Measurements from ENCODE around the gene SCD5.

The SCD5 gene

DNA sequence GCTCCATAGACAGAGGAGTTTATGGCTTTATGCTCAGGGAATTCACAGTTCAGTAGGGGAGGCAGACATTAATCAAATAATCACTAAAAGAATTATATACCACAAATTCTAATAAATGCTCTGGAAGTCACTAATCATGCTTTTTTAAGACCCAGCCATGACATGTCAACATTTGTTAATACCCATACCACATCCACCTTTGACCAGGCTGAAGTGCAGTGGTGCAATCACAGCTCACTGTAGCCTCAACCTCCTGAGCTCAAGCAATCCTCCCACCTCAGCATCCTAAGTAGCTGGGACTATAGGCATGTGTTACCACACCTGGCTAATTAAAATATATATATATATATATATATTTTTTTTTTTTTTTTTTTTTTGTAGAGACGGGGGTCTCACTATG is 12.8 kb upstream of the SCD5 start:
- no peak for DNase-seq
- no peak overlapping the region for H3K4me3 ChIP-seq (ENCODE audit: low read depth, low read length)
- no peaks in the 10 kb centered on the region for H3K9me3 ChIP-seq (ENCODE audit: severe bottlenecking)
- H3K27me3 ChIP-seq (ENCODE audit: insufficient read depth, low read depth, severe bottlenecking) = no peaks in the 10 kb centered on the region
- TF ChIP-seq, protein P1, sequence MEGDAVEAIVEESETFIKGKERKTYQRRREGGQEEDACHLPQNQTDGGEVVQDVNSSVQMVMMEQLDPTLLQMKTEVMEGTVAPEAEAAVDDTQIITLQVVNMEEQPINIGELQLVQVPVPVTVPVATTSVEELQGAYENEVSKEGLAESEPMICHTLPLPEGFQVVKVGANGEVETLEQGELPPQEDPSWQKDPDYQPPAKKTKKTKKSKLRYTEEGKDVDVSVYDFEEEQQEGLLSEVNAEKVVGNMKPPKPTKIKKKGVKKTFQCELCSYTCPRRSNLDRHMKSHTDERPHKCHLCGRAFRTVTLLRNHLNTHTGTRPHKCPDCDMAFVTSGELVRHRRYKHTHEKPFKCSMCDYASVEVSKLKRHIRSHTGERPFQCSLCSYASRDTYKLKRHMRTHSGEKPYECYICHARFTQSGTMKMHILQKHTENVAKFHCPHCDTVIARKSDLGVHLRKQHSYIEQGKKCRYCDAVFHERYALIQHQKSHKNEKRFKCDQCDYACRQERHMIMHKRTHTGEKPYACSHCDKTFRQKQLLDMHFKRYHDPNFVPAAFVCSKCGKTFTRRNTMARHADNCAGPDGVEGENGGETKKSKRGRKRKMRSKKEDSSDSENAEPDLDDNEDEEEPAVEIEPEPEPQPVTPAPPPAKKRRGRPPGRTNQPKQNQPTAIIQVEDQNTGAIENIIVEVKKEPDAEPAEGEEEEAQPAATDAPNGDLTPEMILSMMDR (IDR thresholded peaks at IDR 0.05; ENCODE audit: low read depth, low read length) = no peak
- no peaks in the 10 kb centered on the region for H3K36me3 ChIP-seq
- H3K27ac ChIP-seq = no peak overlapping the region

DNA sequence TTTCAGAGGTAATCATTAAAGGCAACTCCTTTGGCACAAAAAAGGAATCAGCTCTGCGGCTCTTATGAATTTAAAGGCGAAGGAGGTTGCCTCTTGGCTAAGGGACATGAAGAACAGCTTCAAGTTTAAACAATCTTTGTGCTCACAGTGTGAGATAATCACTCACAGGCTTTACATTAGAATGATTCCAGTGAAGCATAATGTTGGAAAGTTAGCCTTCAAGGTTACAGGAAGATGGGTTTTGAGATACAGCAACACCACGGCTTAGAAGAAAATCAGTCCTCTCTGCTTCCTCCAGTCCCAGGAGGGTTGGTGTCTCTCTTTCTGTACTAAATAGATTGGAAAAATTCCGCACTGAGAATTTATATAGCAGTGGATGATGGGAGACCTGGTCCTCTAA is 11.6 kb upstream of the SCD5 start:
- Histone ChIP-seq H3K9me3 (ENCODE audit: severe bottlenecking) (no peaks in the 10 kb centered on the region), H3K36me3 (no peaks in the 10 kb centered on the region), H3K4me3 (ENCODE audit: low read depth, low read length) (no peak overlapping the region), H3K27ac (no peak overlapping the region), H3K27me3 (ENCODE audit: insufficient read depth, low read depth, severe bottlenecking) (no peaks in the 10 kb centered on the region)
- TF ChIP-seq, protein P1 (IDR thresholded peaks at IDR 0.05; ENCODE audit: low read depth, low read length) = no peak
- DNase-seq = no peak

DNA sequence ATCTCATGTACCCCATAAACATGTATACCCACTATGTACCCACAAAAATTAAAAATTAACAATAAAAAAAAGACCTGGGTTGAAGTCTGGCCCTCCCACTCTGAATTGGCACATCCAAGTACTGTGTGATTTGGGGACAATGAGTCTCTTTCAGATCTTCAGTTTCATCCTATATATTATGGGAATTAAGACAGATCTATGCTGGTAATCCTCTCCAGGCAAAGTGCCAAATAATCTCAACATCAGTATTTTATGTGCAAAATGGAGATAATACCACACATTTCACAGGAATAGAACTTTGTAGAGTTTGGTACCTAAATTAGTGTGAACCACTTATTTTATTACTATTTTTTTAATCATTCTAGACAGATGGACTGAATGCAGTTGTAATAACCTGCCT is 11.0 kb upstream of the SCD5 start:
- no peaks in the 10 kb centered on the region for H3K36me3 ChIP-seq
- H3K27ac ChIP-seq = no peak overlapping the region
- H3K27me3 ChIP-seq (ENCODE audit: insufficient read depth, low read depth, severe bottlenecking) = no peaks in the 10 kb centered on the region
- H3K9me3 ChIP-seq (ENCODE audit: severe bottlenecking) = no peaks in the 10 kb centered on the region
- no peak for DNase-seq
- TF ChIP-seq, protein P1 (IDR thresholded peaks at IDR 0.05; ENCODE audit: low read depth, low read length) = no peak
- H3K4me3 ChIP-seq (ENCODE audit: low read depth, low read length) = no peak overlapping the region

DNA sequence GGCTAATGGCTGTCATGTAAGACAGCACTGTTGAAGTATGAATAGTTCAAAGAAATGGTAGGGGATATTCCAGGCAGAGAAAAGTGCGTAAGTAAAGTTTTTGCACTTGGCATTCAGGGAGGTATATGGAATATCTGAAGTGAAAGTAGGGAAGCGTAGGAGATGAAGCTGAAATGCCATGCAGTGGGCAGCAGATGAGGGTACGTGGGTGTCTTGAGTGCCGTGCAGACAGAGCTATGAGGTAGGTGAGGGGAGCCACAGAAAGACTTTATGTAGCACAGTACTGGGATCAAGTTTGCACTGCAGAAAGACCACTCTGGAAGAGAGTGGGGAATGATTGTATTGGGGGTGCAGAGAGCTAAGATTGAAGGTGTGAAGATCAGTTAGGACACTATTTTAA is 5.2 kb upstream of the SCD5 start:
- Histone ChIP-seq H3K27ac (no peak overlapping the region), H3K36me3 (no peaks in the 10 kb centered on the region), H3K4me3 (ENCODE audit: low read depth, low read length) (no peak overlapping the region), H3K9me3 (ENCODE audit: severe bottlenecking) (no peaks in the 10 kb centered on the region), H3K27me3 (ENCODE audit: insufficient read depth, low read depth, severe bottlenecking) (no peaks in the 10 kb centered on the region)
- TF ChIP-seq, protein P1 (IDR thresholded peaks at IDR 0.05; ENCODE audit: low read depth, low read length) = no peak
- no peak for DNase-seq

DNA sequence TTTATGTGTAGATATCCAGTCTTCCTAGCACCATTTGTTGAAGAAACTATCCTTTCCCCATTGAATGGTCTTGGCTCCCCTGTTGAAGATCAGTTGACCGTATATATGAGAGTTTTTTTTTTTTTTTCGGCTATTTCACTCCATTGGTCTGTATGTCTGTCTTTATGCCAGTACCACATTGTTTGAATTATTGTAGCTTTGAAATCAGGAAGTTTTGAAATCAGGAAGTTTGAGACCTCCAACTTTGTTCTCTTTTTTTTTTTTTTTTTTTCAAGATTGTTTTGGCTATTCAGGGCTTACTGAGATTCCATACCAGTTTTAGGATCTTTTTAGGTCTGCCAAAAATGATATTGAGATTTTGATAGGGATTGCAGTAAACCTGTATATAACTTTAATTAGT is 4.3 kb upstream of the SCD5 start:
- DNase-seq = no peak
- H3K27ac ChIP-seq = no peak overlapping the region
- TF ChIP-seq, protein P1 (IDR thresholded peaks at IDR 0.05; ENCODE audit: low read depth, low read length) = no peak
- H3K27me3 ChIP-seq (ENCODE audit: insufficient read depth, low read depth, severe bottlenecking) = no peaks in the 10 kb centered on the region
- H3K9me3 ChIP-seq (ENCODE audit: severe bottlenecking) = no peaks in the 10 kb centered on the region
- no peak overlapping the region for H3K4me3 ChIP-seq (ENCODE audit: low read depth, low read length)
- peaks cover 4% of the 10 kb centered on the region; the same call in 1 of the 2 replicates for H3K36me3 ChIP-seq

DNA sequence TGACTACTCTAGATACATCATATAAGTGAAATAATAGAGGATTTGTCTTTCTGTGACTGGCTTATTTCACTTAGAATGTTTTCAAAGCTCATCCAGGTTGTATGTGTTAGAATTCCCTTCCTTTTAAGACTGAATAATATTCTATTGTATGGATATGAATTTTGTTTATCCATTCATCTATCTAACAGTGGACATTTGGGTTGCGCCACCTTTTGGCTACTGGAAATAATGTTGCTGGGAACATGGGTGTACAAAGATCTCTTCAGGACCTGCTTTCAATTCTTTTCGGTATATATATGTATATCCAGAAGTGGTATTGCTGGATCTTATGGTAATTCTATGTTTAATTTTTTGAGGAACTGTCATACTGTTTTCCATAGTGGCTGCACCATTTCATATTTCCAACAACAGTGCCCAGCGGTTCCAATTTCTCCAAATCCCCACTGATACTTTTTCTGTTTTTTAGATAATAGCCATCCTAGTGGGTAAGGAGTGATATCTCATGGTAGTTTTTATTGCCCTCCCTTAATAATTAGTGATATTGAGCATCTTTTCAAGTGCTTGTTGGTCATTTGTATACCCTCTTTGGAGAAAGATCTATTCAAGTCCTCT is 3.4 kb upstream of the SCD5 start:
- Histone ChIP-seq H3K4me3 (ENCODE audit: low read depth, low read length) (no peak overlapping the region), H3K27me3 (ENCODE audit: insufficient read depth, low read depth, severe bottlenecking) (no peaks in the 10 kb centered on the region), H3K27ac (no peak overlapping the region), H3K36me3 (peaks cover 4% of the 10 kb centered on the region; the same call in 1 of the 2 replicates), H3K9me3 (ENCODE audit: severe bottlenecking) (no peaks in the 10 kb centered on the region)
- TF ChIP-seq, protein P1 (IDR thresholded peaks at IDR 0.05; ENCODE audit: low read depth, low read length) = no peak
- no peak for DNase-seq
